K562 (cell line): ENCODE data around the gene C16orf95. TPM values are rescaled to one million over a fixed set of nuclear protein-coding genes. Genes with fewer than 3 reads are reported as not detected.

Experiments
- BHLHE40 ChIP-seq: IDR thresholded peaks from 2 replicates; pipeline ENCODE4 v1.6.1; 2011; ENCODE audit warnings: low read length, improper control_type of control experiment
- ETS1 ChIP-seq: conservative IDR thresholded peaks from 2 replicates; pipeline ENCODE4 v1.6.1; 2011; ENCODE audit warnings: low read depth, mild to moderate bottlenecking, low read length; ENCODE audit not compliant: control insufficient read depth
- EZH2 ChIP-seq: IDR thresholded peaks from 2 replicates; pipeline ENCODE4 v1.6.1; 2012; ENCODE audit warnings: low read depth, mild to moderate bottlenecking, inconsistent platforms, low read length, borderline replicate concordance
- FOSL1 ChIP-seq: fragments of 200-800 bp; sonication (Bioruptor generic); conservative IDR thresholded peaks from 2 replicates; pipeline ENCODE4 v1.6.1; 2016; ENCODE audit warnings: missing genetic modification characterization, missing compliant biosample characterization
- FOXP1 ChIP-seq: sonication (generic); formaldehyde crosslinking; IDR thresholded peaks from 2 replicates; pipeline ENCODE4 v1.8.0; 2022; ENCODE audit warnings: mild to moderate bottlenecking, missing genetic modification reagents
- GATAD2A ChIP-seq: fragments of 450-650 bp; IDR thresholded peaks from 2 replicates; pipeline ENCODE4 v1.6.1; 2017
- JUN ChIP-seq, 2 experiments: sonication (generic) in 1 of 2; formaldehyde crosslinking in 1 of 2; IDR thresholded peaks; 2 replicates each; pipeline versions ENCODE4 v1.6.1 to v1.8.0; 2012 to 2022; ENCODE audit warnings: borderline replicate concordance in 2 of 2, mild to moderate bottlenecking in 2 of 2, improper control_type of control experiment in 1 of 2, low read depth in 1 of 2, low read length in 1 of 2, missing genetic modification reagents in 1 of 2
- KLF13 ChIP-seq: fragments of 450-650 bp; IDR thresholded peaks from 2 replicates; pipeline ENCODE4 v1.6.1; 2016; ENCODE audit warnings: missing genetic modification characterization, low read depth, mild to moderate bottlenecking, missing compliant biosample characterization, moderate library complexity, borderline replicate concordance
- MNT ChIP-seq, 2 experiments: fragments of 450-650 bp; conservative IDR thresholded peaks; 2 replicates each; pipeline ENCODE4 v1.6.1; 2017; ENCODE audit warnings: mild to moderate bottlenecking in 2 of 2, moderate library complexity in 2 of 2
- NR1H2 ChIP-seq: sonication (generic); formaldehyde crosslinking; IDR thresholded peaks from 2 replicates; pipeline ENCODE4 v1.4.0; 2020; ENCODE audit warnings: mild to moderate bottlenecking, missing genetic modification reagents
- RBM22 ChIP-seq: fragments of 200-400 bp; formaldehyde crosslinking; IDR thresholded peaks from 2 replicates; pipeline ENCODE4 v1.6.1; 2018; ENCODE audit warnings: low read length, low read depth; ENCODE audit not compliant: poor library complexity, severe bottlenecking
- RCOR1 ChIP-seq, 2 experiments: IDR thresholded peaks; 2 replicates each; pipeline ENCODE4 v1.6.1; 2012; ENCODE audit warnings: low read depth in 2 of 2, low read length in 2 of 2, borderline replicate concordance in 1 of 2, improper control_type of control experiment in 1 of 2
- TAF7 ChIP-seq: fragments of 450-650 bp; IDR thresholded peaks from 2 replicates; pipeline ENCODE4 v1.6.1; 2016; ENCODE audit warnings: missing genetic modification characterization, missing compliant biosample characterization
- U2AF1 ChIP-seq: fragments of 200-400 bp; formaldehyde crosslinking; optimal IDR thresholded peaks from 2 replicates; pipeline ENCODE3; 2017; ENCODE audit warnings: mild to moderate bottlenecking, low read depth, low read length, moderate library complexity
- YBX1 ChIP-seq: fragments of 450-650 bp; IDR thresholded peaks from 2 replicates; pipeline ENCODE4 v1.7.1; 2016; ENCODE audit warnings: mild to moderate bottlenecking
- ZBTB34 ChIP-seq: fragments of 250-450 bp; sonication (Bioruptor Pico); IDR thresholded peaks from 2 replicates; pipeline ENCODE4 v1.8.0; 2021; ENCODE audit warnings: mild to moderate bottlenecking, moderate library complexity
- ZNF24 ChIP-seq: fragments of 450-650 bp; IDR thresholded peaks from 2 replicates; pipeline ENCODE4 v1.6.1; 2016
- ZNF280B ChIP-seq: fragments of 250-450 bp; sonication (Bioruptor Pico); IDR thresholded peaks from 2 replicates; pipeline ENCODE4 v1.5.1; 2021; ENCODE audit warnings: mild to moderate bottlenecking
- ZNF76 ChIP-seq: fragments of 250-450 bp; sonication (Bioruptor Pico); IDR thresholded peaks from 2 replicates; pipeline ENCODE4 v1.4.0; 2020; ENCODE audit warnings: mild to moderate bottlenecking, moderate library complexity, borderline replicate concordance
- ZNF766 ChIP-seq: fragments of 200-800 bp; sonication (Bioruptor generic); conservative IDR thresholded peaks from 2 replicates; pipeline ENCODE4 v1.6.1; 2016; ENCODE audit warnings: missing genetic modification characterization, missing compliant biosample characterization
- polyA plus RNA-seq, 8 experiments: library from polyadenylated mRNA; depleted of rRNA in 4 of 8; stranded (reverse) in 5 of 8; unstranded in 3 of 8; fragments of >200 nt; fragmentation: Nextera tagmentation in 2 of 8; fragmentation: Illumina TruSeq in 1 of 8; extraction: Ambion mirVana in 2 of 8; extraction: Trizol in 1 of 8; gene quantifications; 2 replicates each; pipeline versions ENCODE4 v1.2.1 to v1.2.3, GENCODE V29; 2011 to 2014; ENCODE audit warnings: inconsistent platforms in 1 of 8, missing spikeins in 1 of 8
- total RNA-seq, 7 experiments: library from RNA; depleted of rRNA in 6 of 7; stranded (reverse); fragments of >200 nt in 6 of 7; fragmentation: Illumina TruSeq in 2 of 7; extraction: Trizol in 2 of 7; gene quantifications; 2 replicates each; pipeline versions ENCODE4 v1.2.1 to v1.2.3, GENCODE V29; 2011 to 2021; ENCODE audit warnings: low replicate concordance in 1 of 7

C16orf95 gene
- total and polyA plus RNA-seq, 9 of the 15 experiments (the other 6 are each of a cell fraction or from before 2014, with no cell fraction given): 6.5 to 20.5 (median 9.4) TPM

- no peak for TF ChIP-seq ZNF280B
- TF ChIP-seq ZNF24: no peak
- TF ChIP-seq BHLHE40: peak; percentile 59; the same call in 1 of the 2 replicates
- no peak for TF ChIP-seq JUN (IDR thresholded peaks at IDR 0.05; ENCODE audit: borderline replicate concordance, low read depth, low read length)
- TF ChIP-seq JUN (CRISPR knock-in tag; IDR thresholded peaks at IDR 0.05; ENCODE audit: borderline replicate concordance): no peak
- TF ChIP-seq RBM22: no peak
- TF ChIP-seq FOXP1 (CRISPR knock-in tag): no peak
- 0 out of 2 replicates have a peak, but pooled peaks have one; percentile 15 for TF ChIP-seq ZNF76 (CRISPR knock-in tag)
- TF ChIP-seq FOSL1 (tag): no peak
- no peak for TF ChIP-seq NR1H2 (CRISPR knock-in tag)
- TF ChIP-seq GATAD2A: no peak
- TF ChIP-seq U2AF1: no peak
- TF ChIP-seq TAF7 (tag): no peak
- TF ChIP-seq MNT (conservative IDR thresholded peaks at IDR 0.05): peak; percentile 85 to 89
- TF ChIP-seq YBX1: no peak
- no peak for TF ChIP-seq ZBTB34 (CRISPR knock-in tag)
- no peak for TF ChIP-seq EZH2
- TF ChIP-seq ZNF766: no peak
- TF ChIP-seq RCOR1 (IDR thresholded peaks at IDR 0.05; ENCODE audit: borderline replicate concordance in 1 of 2, low read depth in 2 of 2, low read length in 2 of 2): peak in 1 of 2 experiments; percentile 41; a peak in 1 of 4 replicates
- peak; percentile 34; the same call in 1 of the 2 replicates for TF ChIP-seq ETS1
- no peak for TF ChIP-seq KLF13 (tag)
Observed at GRCh38 chr16:87305505-87306391, 11.4 kb downstream of the C16orf95 start (continued).
